HT1080 (cell line): Measurements from ENCODE around the gene TTC19. TPM values are rescaled to one million over a fixed set of nuclear protein-coding genes. Genes with fewer than 3 reads are reported as not detected.

ENCODE experiments used
- DNase-seq: peaks from one replicate; pipeline ENCODE4 v3.0.0-alpha.2; 2015; ENCODE audit warnings: low read depth
- polyA plus RNA-seq, 2 experiments: library from polyadenylated mRNA; depleted of rRNA; stranded (reverse); fragments of >200 nt; gene quantifications; 2 replicates each; pipeline ENCODE4 v1.2.3, GENCODE V29; 2015
- total RNA-seq: library from RNA; depleted of rRNA; stranded (reverse); fragments of >200 nt; shearing (Covaris generic); gene quantifications from 2 replicates; pipeline ENCODE4 v1.2.3, GENCODE V29; 2014; rRNA removed

Gene TTC19
- 44.6 and 52.9 TPM in 2 replicates for total RNA-seq
- 72.1 and 80.2 TPM in 2 replicates for polyA plus RNA-seq (2015; cell fraction: cytosol; rRNA removed)
- polyA plus RNA-seq (2015; cell fraction: nucleus; rRNA removed): 85.2 and 88.5 TPM in 2 replicates

DNA sequence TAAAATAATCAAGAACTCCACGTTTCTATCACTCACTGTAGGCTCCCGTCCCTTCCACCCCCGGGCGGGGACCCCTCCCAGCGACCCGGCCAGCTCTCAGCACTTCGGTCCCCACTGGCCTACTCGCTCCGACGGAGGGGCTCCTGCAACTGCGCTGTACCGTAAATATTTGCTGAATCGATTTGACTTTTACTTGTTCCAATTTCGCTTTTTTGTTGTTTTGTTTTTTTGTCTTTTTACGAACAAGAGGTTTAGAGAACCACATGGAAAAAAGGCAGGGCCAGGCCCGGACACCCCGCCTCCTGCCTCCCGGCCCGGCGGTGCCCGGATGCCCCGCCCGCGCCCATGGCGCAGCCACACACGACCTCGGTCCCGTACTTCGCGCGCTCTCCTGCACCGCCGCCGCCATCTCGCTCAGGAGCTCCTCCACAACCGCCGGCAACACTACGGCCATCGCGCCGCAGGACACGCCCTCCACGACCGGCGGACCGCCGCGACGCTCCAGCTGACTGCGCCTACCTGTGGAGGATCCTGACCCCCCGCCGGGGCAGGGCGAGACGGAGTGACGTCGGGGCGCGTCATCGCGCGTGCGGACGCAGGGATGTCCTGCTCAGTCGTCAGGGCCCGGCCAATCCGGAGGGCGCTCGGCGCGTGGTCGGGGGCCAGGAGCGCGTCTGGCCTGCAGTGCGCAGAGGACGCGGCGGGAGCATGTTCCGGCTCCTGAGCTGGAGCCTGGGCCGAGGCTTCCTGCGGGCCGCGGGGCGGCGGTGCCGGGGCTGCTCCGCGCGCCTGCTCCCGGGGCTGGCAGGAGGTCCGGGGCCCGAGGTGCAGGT lies at the start of gene TTC19, which contains the start of gene ZSWIM7:
Gene TTC19, plus strand, starts transcription at position 684 of the 833 bp plus-strand sequence. Its CDS starts 25 bp downstream, at position 709.
Gene ZSWIM7, minus strand, starts transcription at position 564 of the 833 bp plus-strand sequence. Its CDS starts 110 bp downstream, at position 454.
- peak; percentile 97 for DNase-seq

GRCh38 chr17:15951368-15952047 lies 48.1 kb upstream of the TTC19 start:
- no peak for DNase-seq

DNA sequence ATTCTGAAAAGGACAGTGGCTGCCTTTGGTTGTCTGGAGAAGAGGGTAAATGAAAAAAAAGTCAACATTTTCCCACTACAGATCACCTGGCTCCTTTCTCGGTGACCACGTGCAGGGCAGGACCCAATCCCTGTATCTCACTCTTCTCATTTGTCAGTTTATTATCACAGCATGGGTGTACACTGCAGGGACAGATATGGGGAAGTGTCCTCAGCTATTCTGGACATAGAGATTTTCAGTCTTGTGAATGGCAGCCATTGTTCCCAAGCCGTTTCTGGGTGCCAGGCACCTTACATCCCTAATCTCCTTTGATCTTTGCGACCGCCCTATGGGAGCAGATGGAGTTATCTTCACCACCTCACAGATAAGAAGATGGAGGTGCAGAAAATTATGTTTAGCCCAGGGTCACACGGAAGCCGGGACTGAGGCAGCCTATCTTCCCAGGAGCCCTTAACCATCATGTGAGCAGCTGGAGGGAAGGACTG lies 47.5 kb upstream of the TTC19 start:
- DNase-seq: no peak

GRCh38 chr17:15952916-15953790 lies 46.5 kb upstream of the TTC19 start:
- DNase-seq: no peak

- DNase-seq: peak; percentile 98
These were observed 45.4 kb upstream of the TTC19 start for GRCh38 chr17:15954222-15954621.

DNA sequence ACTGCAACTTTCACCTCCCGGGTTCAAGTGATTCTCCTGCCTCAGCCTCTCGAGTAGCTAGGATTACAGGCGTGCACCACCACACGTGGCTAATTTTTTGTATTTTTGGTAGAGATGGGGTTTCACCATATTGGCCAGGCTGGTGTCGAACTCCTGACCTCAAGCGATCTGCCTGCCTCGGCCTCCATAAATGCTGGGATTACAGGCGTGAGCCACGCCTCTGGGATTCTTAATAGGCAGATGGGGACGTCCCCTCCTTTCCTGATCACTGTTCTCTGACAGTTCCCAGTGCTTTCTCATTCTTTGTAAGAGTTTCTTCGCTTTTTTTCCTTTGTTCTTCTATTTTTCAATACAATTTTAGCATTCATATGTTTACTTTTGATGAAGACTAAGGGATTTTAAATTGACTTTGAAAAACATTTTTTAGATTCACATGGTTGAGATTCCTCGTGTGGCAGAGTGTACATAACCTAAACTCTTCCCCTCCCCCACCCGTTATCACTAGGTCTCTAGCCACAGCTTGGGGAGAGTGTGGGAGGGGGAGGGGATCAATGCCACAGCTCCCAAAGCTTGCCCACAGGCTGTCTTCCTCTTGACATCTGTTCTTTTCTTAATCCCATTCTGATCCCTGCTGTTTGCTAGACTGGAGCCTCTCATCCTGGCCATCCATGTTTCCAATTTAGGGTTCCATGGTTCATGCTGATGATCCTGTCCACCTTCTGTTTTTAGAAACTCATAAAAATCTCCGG lies 43.7 kb upstream of the TTC19 start:
- DNase-seq: no peak

DNA sequence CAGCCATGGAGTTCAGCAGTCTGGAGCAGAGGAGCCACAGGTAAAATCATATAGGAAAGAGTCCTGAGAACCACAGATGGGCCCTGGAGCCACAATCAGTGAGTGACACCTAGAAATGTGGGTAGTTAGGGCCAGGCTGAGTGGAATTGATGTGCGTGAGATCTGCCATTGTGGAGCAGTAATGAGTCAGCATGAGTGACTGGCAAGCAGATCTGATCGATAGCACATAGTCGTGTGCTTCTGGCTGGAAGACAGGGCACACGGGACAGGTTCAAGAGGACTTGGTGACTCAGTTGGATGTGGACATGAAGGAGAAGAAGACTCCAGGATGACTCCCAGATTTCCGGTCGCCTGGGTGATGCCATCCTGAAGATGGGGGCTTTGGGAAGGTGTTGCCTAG lies 42.4 kb upstream of the TTC19 start:
- DNase-seq: no peak

DNA sequence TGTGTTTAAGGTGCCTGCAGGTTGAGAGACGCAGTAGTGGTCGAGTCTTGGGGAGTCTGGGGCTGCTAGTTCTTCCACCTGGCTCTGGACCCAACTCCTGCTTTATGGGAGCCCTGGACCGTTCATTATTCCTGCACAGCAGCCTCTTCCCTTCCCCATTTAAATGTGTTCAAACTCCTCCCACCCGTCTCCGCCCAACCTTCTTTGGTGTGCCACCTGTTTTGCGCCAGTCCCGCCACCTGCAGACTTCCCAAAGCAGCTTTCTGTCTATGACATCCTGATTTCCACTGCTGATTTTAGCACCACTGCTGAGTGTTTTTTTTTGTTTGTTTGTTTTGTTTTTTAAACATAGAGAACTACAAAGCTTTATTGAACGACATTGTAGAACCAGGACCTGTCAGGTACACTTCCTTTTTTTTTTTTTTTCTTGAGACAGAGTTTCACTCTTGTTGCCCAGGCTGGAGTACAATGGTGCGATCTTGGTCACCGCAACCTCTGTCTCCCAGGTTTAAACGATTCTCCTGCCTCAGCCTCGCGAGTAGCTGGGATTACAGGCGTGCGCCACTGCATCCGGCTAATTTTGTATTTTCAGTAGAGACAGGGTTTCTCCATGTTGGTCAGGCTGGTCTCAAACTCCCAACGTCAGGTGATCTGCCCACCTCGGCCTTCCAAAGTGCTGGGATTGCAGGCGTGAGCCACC lies 41.9 kb upstream of the TTC19 start:
- DNase-seq: no peak

- DNase-seq: no peak
These were observed 41.2 kb upstream of the TTC19 start for GRCh38 chr17:15958484-15958854.

DNA sequence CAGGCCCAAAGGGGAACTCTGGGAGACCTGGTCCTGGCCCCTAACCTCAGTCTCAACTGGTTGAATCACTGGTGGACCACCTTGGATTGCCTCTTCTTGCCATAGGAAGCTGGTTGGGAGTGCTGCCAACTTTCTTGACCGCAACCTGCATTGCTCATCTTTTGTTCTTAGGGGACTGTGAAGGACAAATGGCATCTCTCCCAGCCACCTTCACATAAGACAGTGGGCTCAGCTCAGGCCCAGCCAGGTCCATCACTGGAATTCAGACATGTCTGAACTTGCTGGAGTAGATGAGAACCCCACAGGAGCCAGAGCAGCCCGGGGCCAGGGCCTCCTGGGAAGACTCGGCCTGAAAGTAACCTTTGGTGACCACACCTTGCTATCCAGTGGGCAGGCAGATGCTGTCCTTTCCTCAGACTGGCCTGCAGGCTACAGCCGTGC lies 35.9 kb upstream of the TTC19 start:
- DNase-seq: peak; percentile 97

DNA sequence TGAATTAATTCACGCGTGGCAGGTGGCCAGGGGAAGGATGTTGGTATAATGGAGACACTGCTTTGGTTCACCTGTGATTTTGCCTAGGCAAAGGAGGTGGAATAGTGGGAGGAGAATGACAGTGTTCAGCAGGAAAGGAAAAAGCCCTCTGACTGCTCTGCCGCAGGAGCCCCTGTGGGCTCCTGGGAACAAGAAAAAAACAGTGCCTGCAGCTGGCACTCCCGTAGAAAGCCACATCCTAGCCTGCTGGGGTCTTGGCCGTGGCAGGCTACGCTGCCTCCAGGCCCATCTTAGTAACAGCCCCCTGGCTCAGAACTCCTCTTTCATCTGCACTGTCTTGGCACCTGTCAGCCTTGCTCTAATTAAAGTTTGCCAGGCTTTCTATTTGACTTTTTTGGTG lies 34.1 kb upstream of the TTC19 start:
- no peak for DNase-seq

DNA sequence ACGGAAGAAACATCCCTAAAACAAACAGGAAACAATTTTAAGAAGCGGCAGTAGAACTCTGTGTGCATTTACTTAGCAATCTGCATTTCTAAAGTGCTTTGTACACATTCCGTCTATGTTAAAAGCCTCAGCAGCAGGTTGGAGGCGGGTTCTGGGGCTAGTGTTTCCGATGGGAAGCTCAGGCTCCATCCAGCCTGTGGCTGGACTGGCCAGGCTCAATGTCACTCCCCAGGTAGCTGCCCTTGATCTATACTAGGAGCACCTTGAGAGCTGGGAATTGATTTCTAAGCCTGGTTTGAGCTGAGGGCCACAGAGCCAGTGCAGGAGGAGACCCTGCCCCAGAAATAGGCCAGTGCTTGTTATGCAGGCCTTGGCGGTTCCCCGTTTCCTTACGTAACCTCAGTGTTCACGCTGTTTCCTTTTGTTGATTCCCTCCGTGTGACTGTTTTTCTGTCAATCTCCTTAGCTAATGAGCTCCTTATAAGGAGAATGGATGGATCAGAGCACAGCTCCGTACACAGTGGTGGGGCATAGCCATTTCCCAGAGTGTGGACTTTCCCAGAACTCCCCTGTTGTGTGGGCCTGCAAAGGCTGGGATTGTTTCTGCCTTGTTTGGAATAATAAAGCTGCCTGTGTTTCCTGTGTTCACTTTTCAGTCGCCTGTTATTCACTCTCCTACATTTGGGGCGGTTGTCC lies 33.3 kb upstream of the TTC19 start:
- DNase-seq: no peak

GRCh38 chr17:15966879-15967248 lies 32.8 kb upstream of the TTC19 start:
- peak; percentile 39 for DNase-seq

DNA sequence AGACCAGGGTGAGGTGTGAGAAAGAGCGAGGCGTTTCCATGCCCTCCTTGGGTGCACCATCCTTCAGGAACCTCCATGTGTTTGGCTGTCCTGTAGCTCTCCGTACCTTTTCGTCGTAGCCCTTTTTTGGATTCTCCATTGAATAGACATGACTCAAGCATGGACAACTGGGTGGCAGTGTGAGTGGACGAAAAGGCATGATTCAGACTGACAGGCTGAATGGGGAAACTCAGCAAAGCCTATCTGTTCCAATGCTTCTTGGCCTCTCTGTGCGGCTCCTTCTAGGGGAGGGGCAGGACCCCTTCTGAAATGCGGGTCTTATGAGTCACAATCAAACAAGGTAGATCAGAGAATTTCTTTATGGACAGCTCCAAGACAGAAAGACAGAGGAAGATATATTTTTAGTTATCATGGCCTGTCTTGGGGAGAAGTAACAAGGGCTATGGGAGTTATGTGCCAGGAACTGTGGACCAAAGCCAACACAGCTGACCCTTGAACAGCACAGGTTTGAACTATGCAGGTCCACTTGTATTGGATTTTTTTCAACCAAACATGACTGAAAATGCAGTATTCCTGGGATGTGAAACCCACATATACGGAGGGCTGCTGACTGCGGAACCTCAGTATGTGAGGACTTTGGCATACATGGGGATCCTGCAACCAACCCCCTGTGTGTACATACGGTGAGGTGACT lies 31.8 kb upstream of the TTC19 start:
- DNase-seq: no peak

DNA sequence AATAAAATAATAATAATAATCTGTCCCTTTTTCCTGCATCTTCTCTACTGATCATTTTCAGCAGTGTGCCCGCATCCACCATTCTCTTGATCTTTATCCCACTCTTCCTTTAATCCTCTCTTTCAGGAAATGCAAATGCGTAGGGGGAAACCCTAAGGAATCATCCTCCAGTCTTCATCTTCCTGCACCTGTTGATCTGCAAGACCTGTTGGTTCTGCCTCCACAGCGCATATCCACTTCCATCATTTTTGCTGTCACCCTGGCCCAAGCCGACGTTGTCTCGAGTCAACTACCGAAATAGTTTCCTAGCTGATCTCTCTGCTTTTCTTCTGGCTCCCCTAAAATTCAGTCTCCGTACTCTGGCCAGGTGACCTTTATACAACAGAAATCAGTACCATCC lies 30.2 kb upstream of the TTC19 start:
- no peak for DNase-seq

- DNase-seq: no peak
These were observed 29.1 kb upstream of the TTC19 start for GRCh38 chr17:15970500-15970899.

GRCh38 chr17:15971098-15971678 lies 28.4 kb upstream of the TTC19 start:
- DNase-seq: no peak

DNA sequence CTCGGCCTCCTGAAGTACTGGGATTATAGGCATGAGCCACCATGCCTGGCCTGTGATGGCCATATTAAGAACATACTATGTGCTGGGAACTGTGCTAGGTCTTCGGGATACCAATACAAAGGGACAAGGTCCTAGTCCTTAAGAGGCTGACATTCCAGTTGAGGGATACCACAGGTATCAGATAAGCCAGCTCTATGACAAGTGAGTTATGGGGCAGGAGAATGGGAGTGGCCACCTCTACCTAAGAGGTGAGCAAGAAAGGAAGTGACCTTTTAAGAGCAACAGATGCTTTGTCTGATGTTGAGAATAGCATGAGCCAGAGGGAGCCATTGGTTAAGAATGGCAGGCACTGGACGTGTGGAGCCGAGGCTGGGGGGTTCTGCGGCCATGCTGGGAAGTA lies 27.7 kb upstream of the TTC19 start:
- DNase-seq: no peak
